ENCODE data around the gene PPFIBP2. TPM values are rescaled to one million over a fixed set of nuclear protein-coding genes. Genes with fewer than 3 reads are reported as not detected.

PPFIBP2 gene
- total and polyA plus RNA-seq, 10 of the 15 experiments (the other 5 are each of a cell fraction or from before 2014, with no cell fraction given): 17.3 to 56.3 (median 39.2) TPM

DNA sequence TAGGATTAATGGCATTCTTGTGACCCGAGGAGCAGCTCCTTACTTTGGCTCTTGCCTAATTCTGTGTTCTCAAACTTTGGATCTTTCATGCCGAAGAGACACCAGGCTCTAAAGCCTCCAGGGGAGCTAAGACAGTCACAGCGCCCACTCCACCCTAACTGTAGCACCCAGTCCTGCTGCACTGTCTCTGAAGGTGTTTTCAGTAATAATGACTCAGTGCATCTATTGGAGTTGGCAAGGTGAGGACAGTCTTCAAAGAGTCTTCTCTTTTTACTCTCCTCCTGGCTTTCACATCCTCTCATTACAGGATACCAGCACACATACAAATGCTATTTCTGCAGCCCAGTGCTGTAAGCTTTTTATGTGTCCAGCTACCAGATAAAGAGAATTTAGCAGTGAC lies 69.4 kb downstream of the PPFIBP2 start:
- CTCF ChIA-PET: interaction anchor here (0.8 to 3.8 kb wide), 7 partner anchors 12 to 83 kb away, joined by 3 to 17 read pairs (median 4); partner anchors contain the start of gene PPFIBP2
- in situ Hi-C loops (cut with MboI): no loop called here
- no peak overlapping the region for H3K27ac ChIP-seq (ENCODE audit: control insufficient read depth, insufficient read depth)
- H3K36me3 ChIP-seq (ENCODE audit: control insufficient read depth in 2 of 2, insufficient read depth in 2 of 2, low read length in 1 of 2): peaks cover 0 to 14% of the 10 kb centered on the region in 2 experiments; a peak in 2 of 4 replicates
- SMC1A ChIA-PET (ENCODE audit: uncharacterized antibody, unreplicated experiment): interaction anchor here (1.0 to 5.0 kb wide), 5 partner anchors 12 to 68 kb away, joined by 3 to 21 read pairs (median 5); no protein-coding TSS in a partner anchor
- no peak for DNase-seq (ENCODE audit: low read depth, low spot score)
- H3K4me1 ChIP-seq (ENCODE audit: control insufficient read depth, insufficient read depth, low read length): peaks cover 21% of the 10 kb centered on the region
- TF ChIP-seq SPI1 (IDR thresholded peaks at IDR 0.05; ENCODE audit: borderline replicate concordance, insufficient read depth, low read depth, low read length): no peak
- TF ChIP-seq RBBP5 (conservative IDR thresholded peaks at IDR 0.05): no peak
- TF ChIP-seq HDAC6 (IDR thresholded peaks at IDR 0.05; ENCODE audit: unreplicated experiment): no peak
- no peak for TF ChIP-seq NBN (IDR thresholded peaks at IDR 0.05)
- TF ChIP-seq PML (IDR thresholded peaks at IDR 0.05; ENCODE audit: low read length): no peak
- no peak for TF ChIP-seq SP1 (IDR thresholded peaks at IDR 0.05; ENCODE audit: low read depth, low read length)
- TF ChIP-seq MYB (IDR thresholded peaks at IDR 0.05; ENCODE audit: borderline replicate concordance, low read depth, low read length): no peak
- TF ChIP-seq RAD51 (IDR thresholded peaks at IDR 0.05): no peak
- no peak for TF ChIP-seq IRF3 (IDR thresholded peaks at IDR 0.05)
- TF ChIP-seq, protein P1, sequence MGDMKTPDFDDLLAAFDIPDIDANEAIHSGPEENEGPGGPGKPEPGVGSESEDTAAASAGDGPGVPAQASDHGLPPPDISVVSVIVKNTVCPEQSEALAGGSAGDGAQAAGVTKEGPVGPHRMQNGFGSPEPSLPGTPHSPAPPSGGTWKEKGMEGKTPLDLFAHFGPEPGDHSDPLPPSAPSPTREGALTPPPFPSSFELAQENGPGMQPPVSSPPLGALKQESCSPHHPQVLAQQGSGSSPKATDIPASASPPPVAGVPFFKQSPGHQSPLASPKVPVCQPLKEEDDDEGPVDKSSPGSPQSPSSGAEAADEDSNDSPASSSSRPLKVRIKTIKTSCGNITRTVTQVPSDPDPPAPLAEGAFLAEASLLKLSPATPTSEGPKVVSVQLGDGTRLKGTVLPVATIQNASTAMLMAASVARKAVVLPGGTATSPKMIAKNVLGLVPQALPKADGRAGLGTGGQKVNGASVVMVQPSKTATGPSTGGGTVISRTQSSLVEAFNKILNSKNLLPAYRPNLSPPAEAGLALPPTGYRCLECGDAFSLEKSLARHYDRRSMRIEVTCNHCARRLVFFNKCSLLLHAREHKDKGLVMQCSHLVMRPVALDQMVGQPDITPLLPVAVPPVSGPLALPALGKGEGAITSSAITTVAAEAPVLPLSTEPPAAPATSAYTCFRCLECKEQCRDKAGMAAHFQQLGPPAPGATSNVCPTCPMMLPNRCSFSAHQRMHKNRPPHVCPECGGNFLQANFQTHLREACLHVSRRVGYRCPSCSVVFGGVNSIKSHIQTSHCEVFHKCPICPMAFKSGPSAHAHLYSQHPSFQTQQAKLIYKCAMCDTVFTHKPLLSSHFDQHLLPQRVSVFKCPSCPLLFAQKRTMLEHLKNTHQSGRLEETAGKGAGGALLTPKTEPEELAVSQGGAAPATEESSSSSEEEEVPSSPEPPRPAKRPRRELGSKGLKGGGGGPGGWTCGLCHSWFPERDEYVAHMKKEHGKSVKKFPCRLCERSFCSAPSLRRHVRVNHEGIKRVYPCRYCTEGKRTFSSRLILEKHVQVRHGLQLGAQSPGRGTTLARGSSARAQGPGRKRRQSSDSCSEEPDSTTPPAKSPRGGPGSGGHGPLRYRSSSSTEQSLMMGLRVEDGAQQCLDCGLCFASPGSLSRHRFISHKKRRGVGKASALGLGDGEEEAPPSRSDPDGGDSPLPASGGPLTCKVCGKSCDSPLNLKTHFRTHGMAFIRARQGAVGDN (IDR thresholded peaks at IDR 0.05): no peak
- TF ChIP-seq ZNF274 (IDR thresholded peaks at IDR 0.05; ENCODE audit: insufficient read depth, insufficient read length): no peak
- TF ChIP-seq EED (IDR thresholded peaks at IDR 0.05; ENCODE audit: low read depth): no peak
- no peak for TF ChIP-seq EGR1 (IDR thresholded peaks at IDR 0.05; ENCODE audit: borderline replicate concordance in 1 of 2, low read depth in 2 of 2, low read length in 2 of 2)
- TF ChIP-seq ZNF24 (IDR thresholded peaks at IDR 0.05): no peak
- TF ChIP-seq SMAD5 (IDR thresholded peaks at IDR 0.05; ENCODE audit: low read depth): no peak
- H3K9me3 ChIP-seq (replicated peaks; ENCODE audit: control insufficient read depth, insufficient read depth, low read length): no peaks in the 10 kb centered on the region
- RAD21 ChIA-PET (ENCODE audit: unreplicated experiment): no interaction called here
- ATAC-seq: peak; percentile 20; the same call in 2 of the 3 replicates
- FAIRE-seq: no peak
- H4K20me1 ChIP-seq (ENCODE audit: control insufficient read depth, insufficient read depth): no peaks in the 10 kb centered on the region
- intact Hi-C loops (cut with micrococcal nuclease; ENCODE audit: unreplicated experiment): no loop called here
- no peak overlapping the region for H3K4me2 ChIP-seq (ENCODE audit: control insufficient read depth, insufficient read depth)
- 98% methylated on average over 3 of the region's 3 CpGs for WGBS (ENCODE audit: insufficient coverage, insufficient replicate concordance, low lambda C conversion rate, missing lambda C conversion rate)
- no peak overlapping the region for H2AFZ ChIP-seq (ENCODE audit: control insufficient read depth, low read depth, low read length)
- POLR2A ChIA-PET: interaction anchor here (1.4 kb wide), 1 partner anchor 10 kb away, joined by 3 read pairs; no protein-coding TSS in a partner anchor
- no peak overlapping the region for H3K4me3 ChIP-seq
- peaks cover under 1% of the 10 kb centered on the region for H3K79me2 ChIP-seq (ENCODE audit: control insufficient read depth, insufficient read depth, low read length)
- no peak overlapping the region for H3K9ac ChIP-seq (ENCODE audit: control insufficient read depth, insufficient read depth, low read length)
- BruUV-seq (replicated peaks): no TSS peak
- H3K27me3 ChIP-seq (replicated peaks in 1 of 2; ENCODE audit: control insufficient read depth in 2 of 2, insufficient read depth in 2 of 2, low read length in 1 of 2): no peaks in the 10 kb centered on the region

Data from GM12878 (cell line).